HG02571 (cell line): ENCODE data around the gene DLGAP1.
A peak's percentile ranks its signal among the peaks of the same experiment; 100 is the strongest.
"Not testable (repeated sequence)": the region's sequence is repeated elsewhere in the genome, so short reads cannot be mapped to it uniquely, and the experiment has no call there.

Experiments used
- ATAC-seq: cut with Tn5 transposase; IDR thresholded peaks from one replicate; pipeline ENCODE4 v1.9.1; 2021; ENCODE audit warnings: mild to moderate bottlenecking, moderate library complexity; ENCODE audit not compliant: unreplicated experiment

The DLGAP1 gene

GRCh38 chr18:4391859-4392258 lies 63.2 kb downstream of the DLGAP1 start:
- ATAC-seq, result no peak

DNA sequence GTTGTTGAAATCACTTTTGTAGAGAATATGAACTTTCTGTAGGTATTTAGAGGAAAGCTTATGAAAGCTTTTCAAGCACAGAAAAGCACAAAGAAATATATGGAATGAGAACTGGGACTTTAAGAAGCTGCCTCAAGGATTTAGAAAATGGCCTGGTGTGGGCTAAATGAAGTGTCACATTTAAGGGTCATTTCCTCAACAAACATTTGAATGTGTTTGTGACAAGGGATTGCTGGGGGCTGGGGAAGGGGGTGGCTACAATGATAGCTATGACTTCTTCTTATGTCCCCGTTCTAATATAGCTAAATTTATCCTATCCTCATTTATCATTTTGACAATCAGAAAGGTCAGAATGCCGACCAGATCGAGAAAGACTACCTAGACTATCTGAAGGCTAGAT lies 69.2 kb downstream of the DLGAP1 start:
- no peak for ATAC-seq

GRCh38 chr18:4384932-4385331 lies 70.2 kb downstream of the DLGAP1 start:
- ATAC-seq, result no peak

DNA sequence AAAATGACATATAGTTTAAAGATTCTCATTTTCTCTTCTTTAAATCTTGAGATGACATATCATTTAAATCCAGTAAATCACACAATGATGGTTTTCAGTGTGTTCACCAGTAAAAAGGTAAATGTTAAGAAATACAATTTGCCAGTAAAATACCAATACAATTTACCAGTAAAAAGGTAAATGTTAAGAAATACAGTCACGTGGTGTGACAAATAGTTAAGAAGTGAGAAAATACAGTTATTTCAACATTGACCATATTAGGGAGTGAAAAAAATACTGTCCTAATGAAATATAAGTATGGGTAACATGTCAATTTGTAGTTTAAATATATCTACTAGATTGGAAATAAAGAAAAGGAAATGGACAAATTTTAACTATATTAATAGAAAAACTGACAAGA lies 80.5 kb downstream of the DLGAP1 start:
- ATAC-seq, result no peak

- ATAC-seq, result no peak
Measured at GRCh38 chr18:4369705-4370104, 85.4 kb downstream of the DLGAP1 start.

DNA sequence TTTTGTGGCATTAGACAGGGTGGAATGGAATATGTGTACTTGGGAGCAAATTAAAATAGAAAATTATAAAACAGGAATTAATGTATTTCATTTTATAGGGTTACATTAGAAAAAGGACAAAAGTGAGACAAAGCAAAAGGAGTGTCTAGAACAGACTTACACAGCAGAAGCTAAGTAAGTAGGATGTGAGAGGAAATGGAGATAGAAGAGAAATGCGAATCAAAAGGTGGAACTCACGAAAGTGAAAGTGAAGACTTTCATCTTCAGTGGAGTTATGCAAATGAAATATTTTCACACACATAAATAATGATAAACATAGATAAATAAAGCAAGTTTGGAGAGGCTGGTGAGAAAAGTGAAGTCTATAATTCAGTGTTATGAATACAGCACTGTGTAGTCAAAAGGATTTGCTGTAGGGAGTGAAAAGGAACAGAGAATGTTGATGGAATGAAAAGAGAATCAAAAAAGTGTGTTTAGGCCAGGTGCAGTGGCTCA lies 94.8 kb downstream of the DLGAP1 start:
- no peak for ATAC-seq

DNA sequence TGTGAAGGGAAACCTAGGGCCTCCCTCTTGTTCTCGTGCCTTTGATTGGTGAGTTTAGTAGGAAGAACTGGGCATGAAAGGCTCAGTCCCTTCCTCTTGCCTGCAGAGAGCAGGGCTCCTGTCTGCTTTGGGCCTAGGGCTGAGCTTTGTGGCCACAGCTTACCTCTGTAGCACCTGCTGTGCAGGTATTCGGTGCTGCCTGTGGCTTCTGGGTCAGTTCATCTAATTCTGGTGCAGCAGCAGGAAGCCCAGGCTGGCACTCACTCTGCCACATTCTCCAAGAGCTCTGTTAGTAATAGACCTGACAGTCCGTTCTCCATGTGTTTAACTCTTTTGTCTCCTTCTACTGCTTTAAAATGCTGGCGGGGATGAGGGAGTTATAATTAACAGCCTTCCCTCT lies 96.5 kb downstream of the DLGAP1 start:
- ATAC-seq, result no peak

GRCh38 chr18:4357579-4357978 lies 97.5 kb downstream of the DLGAP1 start:
- ATAC-seq, result no peak

- no peak for ATAC-seq
Measured at GRCh38 chr18:4356929-4357328, 98.2 kb downstream of the DLGAP1 start.

- ATAC-seq, result no peak
Measured at GRCh38 chr18:4353853-4354418, 101.2 kb downstream of the DLGAP1 start.

DNA sequence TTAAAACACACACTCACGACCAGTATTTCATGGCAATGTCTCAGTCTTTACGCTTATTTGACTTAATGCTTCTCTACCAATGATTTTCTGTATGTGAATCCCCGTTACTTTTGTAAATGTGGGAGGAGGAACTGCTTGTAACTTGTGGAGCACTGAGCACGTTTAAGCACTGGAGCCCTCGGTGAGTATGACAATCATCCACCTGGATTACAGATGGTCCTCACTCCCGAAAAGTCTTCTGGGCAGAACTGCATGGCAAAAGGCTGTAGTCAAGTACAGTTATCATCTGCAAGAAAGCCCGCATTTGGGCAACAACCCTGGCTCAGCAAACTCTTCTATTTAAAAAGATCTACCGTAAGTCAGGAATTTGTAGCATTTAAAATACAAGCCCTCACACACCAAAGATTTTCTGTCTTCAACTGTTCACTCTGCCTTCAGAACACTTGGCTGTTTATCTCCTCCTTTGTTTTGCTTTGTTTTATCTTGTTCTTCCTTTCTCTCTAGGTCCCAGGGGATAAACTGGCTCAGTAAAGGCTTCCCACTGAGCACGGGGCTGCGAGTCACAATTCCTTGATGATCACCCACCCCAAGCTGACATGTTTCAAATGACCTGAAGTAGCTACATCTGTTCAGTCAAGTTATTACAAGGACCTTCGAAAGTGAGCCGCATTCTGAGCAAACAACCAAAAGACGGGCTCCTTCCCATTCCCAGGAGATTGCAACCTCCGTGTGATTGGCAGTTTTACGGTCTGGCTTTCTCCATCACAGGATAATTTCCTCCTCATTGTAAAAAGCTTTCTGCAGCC lies 102.2 kb downstream of the DLGAP1 start:
- no peak for ATAC-seq

- ATAC-seq, result no peak
Measured at GRCh38 chr18:4351005-4351404, 104.1 kb downstream of the DLGAP1 start.

- no peak for ATAC-seq
Measured at GRCh38 chr18:4335386-4335785, 119.7 kb downstream of the DLGAP1 start.

GRCh38 chr18:4333043-4333442 lies 122.1 kb downstream of the DLGAP1 start:
- no peak for ATAC-seq

DNA sequence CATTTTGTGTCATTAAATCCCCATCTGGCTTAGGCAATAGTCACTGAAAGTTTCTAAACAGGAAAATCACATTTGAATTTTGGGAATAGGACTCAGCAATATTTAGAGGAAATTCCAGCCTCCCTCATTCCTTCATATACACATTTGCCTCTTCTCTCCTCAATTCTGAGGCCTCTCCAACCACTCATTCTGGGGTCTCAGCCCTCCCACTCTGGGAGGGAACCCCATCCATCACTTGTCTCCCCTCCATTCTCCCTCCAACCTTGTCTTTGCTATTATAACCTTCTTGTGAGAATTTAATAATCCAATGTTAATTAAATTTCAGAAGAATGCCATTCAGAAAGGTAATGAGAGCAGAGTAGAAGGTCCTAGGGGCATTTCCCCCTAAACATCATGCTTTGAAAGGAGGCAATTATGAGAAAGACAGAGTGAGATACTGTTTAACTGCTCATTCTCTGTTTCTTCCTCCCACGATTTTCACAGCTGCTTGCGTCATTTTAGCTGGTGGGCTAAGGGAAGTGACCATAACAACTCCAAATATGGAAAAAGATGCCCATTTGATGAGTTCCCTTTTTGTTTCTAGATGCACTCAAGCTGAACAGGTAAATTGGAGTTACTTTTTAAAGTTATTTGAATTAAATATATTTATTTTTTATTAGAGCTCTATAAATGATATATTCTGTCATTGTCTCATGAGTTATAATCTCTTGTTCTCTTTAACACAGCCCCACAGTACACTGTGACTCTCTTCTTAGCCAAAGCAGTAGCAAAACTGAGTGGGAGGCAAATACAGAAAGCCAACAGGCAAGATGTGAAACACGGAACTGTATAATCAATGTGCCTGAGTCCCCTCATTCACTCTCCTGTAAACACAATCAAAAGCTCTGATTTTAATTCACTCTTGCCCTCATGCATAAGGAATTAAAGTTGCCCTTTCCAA lies 135.1 kb downstream of the DLGAP1 start:
- ATAC-seq, result peak; percentile 62

DNA sequence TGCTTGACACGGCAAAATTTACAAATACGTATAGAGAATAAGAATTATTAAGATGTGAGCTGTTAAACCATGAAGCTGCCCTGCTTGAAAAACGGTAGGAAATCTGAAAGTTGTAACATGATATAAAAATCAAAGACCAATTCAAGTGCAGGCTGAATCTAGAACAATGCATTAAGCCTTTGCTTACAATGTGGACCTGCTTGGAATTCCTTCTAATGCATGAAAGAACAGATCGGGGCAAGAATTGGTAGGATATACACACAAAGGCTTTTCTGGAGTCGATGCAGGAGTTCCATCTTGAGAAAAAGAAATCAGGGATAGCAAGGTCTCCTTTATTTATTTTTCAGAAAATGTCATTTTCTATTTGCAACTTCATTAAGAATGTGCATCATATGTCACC lies 136.8 kb downstream of the DLGAP1 start:
- ATAC-seq, result no peak

DNA sequence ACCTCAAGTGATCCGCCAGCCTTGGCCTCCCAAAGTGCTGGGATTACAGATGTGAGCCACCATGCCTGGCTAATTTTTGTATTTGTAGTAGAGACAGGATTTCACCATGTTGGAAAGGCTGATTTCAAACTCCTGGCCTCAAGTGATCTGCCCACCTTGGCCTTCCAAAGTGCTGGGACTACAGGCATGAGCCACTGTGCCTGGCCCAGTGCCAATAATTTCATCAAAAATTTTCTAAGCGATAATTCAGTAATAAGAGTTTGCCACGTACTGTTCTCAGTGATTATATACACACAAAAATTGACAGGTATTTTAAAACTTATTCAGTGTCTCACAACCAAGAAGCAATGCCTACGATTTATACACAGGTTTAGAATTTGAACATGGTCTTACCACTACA lies 143.2 kb downstream of the DLGAP1 start:
- not testable (repeated sequence) for ATAC-seq

GRCh38 chr18:4311136-4311535 lies 144.0 kb downstream of the DLGAP1 start:
- ATAC-seq, result no peak

DNA sequence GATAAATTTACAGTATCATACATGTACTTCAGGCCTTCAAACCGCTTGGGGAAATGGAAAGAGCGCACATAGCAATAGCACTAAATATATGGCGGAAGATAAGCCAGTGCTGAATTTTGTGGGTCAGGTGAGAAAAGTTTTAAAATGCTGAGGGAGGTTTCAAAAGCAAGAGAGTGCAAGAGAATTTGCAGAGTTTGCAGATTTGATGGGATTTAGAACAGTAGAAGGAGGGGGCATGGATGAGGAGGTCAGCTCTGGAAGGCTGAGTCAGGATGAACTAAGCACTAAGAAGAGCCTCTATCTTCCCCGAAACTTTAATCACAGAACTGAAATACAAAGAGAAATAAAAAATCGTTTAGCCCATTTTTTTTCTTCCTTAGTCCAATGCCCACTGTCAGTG lies 145.9 kb downstream of the DLGAP1 start:
- ATAC-seq, result no peak

GRCh38 chr18:4308576-4308975 lies 146.5 kb downstream of the DLGAP1 start:
- ATAC-seq, result no peak

DNA sequence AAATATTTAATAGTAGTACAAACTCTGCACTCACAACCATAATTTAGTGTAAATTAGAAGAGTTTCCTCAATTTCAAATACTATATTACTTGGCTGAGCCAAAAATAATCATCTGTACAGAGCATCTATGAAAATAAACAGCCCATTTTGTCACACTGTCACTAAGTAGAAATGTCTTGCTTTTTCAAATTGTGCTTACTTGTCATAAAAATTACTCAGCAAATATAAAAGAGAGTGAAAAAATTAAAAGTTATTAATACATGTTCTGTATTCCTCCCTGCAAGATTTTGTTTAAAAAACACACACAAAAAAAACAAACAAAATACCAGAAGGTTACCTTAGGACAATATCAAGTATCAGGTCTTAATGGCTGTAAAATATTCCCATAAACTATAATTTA lies 155.7 kb downstream of the DLGAP1 start:
- no peak for ATAC-seq
